H1 (cell line): ENCODE measurements around the gene PTPRR. TPM values are rescaled to one million over a fixed set of nuclear protein-coding genes. Genes with fewer than 3 reads are reported as not detected.

Source experiments
- CTCF ChIA-PET: fragments of 300-600 bp; sonication (Branson Sonifier 250); formaldehyde crosslinking; loops from one replicate; lab custom pipeline; 2021; ENCODE audit not compliant: partially characterized antibody; lab: Charles Lee
- POLR2A ChIA-PET: fragments of 300-600 bp; sonication (Branson Sonifier 250); formaldehyde crosslinking; loops from one replicate; lab custom pipeline; 2021; ENCODE audit warnings: inconsistent platforms; ENCODE audit not compliant: partially characterized antibody; lab: Charles Lee
- DNase-seq, 2 experiments: peaks; one replicate each; pipeline versions ENCODE4 v3.0.0 to v3.0.0-alpha.2; 2010 to 2022; ENCODE audit warnings: low spot score in 2 of 2, low read depth in 1 of 2, mixed read lengths in 1 of 2
- FAIRE-seq: peaks from 2 replicates; lab custom pipeline; 2011; peaks lifted over from hg19 to GRCh38; lab: Jason Lieb, UNC
- H2AFZ ChIP-seq: 2 replicates; pipeline ENCODE4 v1.8.1; 2012; ENCODE audit warnings: low read length, inconsistent platforms
- H2AK5ac ChIP-seq: 2 replicates; pipeline ENCODE4 v1.6.1; 2013; ENCODE audit warnings: low read depth, low read length
- H2BK120ac ChIP-seq: replicated peaks from 2 replicates; pipeline ENCODE3; 2013; ENCODE audit warnings: low read depth, low read length, inconsistent platforms
- H2BK12ac ChIP-seq: 2 replicates; pipeline ENCODE4 v1.6.1; 2013; ENCODE audit warnings: low read depth, low read length
- H2BK15ac ChIP-seq: 2 replicates; pipeline ENCODE4 v1.6.1; 2013; ENCODE audit warnings: low read length
- H2BK20ac ChIP-seq: 2 replicates; pipeline ENCODE4 v1.6.1; 2013; ENCODE audit warnings: low read length
- H2BK5ac ChIP-seq: 2 replicates; pipeline ENCODE4 v1.6.1; 2013; ENCODE audit warnings: low read depth, low read length
- H3K14ac ChIP-seq: 2 replicates; pipeline ENCODE4 v1.6.1; 2013; ENCODE audit warnings: inconsistent platforms; ENCODE audit not compliant: insufficient read length
- H3K18ac ChIP-seq: 2 replicates; pipeline ENCODE4 v1.6.1; 2013; ENCODE audit warnings: low read length; ENCODE audit errors: extremely low read depth
- H3K23ac ChIP-seq: 2 replicates; pipeline ENCODE4 v1.6.1; 2013; ENCODE audit warnings: inconsistent platforms; ENCODE audit not compliant: insufficient read length
- H3K23me2 ChIP-seq: 2 replicates; pipeline ENCODE4 v1.6.1; 2013; ENCODE audit warnings: low read depth, low read length
- H3K27ac ChIP-seq: 2 replicates; pipeline ENCODE4 v1.6.1; 2011; ENCODE audit warnings: low read depth, low read length, inconsistent platforms
- H3K27me3 ChIP-seq, 4 experiments: replicated peaks in 1 of 4; 1 replicate in 1 of 4; 2 replicates in 3 of 4; pipeline versions ENCODE4 v1.6.1 to v1.8.1; 2011 to 2013; ENCODE audit warnings: low read length in 3 of 4, mild to moderate bottlenecking in 3 of 4, inconsistent platforms in 2 of 4, mixed read lengths in 2 of 4, moderate library complexity in 1 of 4; ENCODE audit not compliant: control insufficient read depth in 3 of 4, insufficient read depth in 3 of 4; ENCODE audit errors: extremely low read depth in 1 of 4
- H3K36me3 ChIP-seq, 4 experiments: 2 replicates each; pipeline versions ENCODE4 v1.6.1 to v1.8.1; 2011 to 2013; ENCODE audit warnings: mild to moderate bottlenecking in 4 of 4, low read length in 3 of 4, moderate library complexity in 2 of 4, control low read depth in 1 of 4, inconsistent platforms in 1 of 4; ENCODE audit not compliant: insufficient read depth in 4 of 4, control insufficient read depth in 2 of 4
- H3K4ac ChIP-seq: replicated peaks from 2 replicates; pipeline ENCODE3; 2013; ENCODE audit warnings: low read length, low read depth, mixed read lengths, inconsistent platforms; ENCODE audit not compliant: insufficient read length
- H3K4me1 ChIP-seq, 4 experiments: replicated peaks in 1 of 4; 1 replicate in 1 of 4; 2 replicates in 3 of 4; pipeline versions ENCODE4 v1.6.1 to v1.8.1; 2011 to 2013; ENCODE audit warnings: low read length in 3 of 4, inconsistent platforms in 2 of 4, mixed read lengths in 1 of 4; ENCODE audit not compliant: insufficient read depth in 4 of 4, control insufficient read depth in 3 of 4
- H3K4me2 ChIP-seq, 2 experiments: 2 replicates each; pipeline versions ENCODE4 v1.6.1 to v1.8.1; 2011 to 2013; ENCODE audit warnings: low read depth in 2 of 2, low read length in 2 of 2, control low read depth in 1 of 2, inconsistent platforms in 1 of 2, mild to moderate bottlenecking in 1 of 2; ENCODE audit not compliant: insufficient read depth in 1 of 2
- H3K4me3 ChIP-seq, 4 experiments: fragments of 200-600, 300-600 bp in 1 of 4; sonication (generic), shearing (Covaris generic), sonication (Bioruptor Twin) in 1 of 4; 2 replicates each; pipeline versions ENCODE4 v1.5.1 to v1.8.1; 2011 to 2016; ENCODE audit warnings: low read length in 4 of 4, low read depth in 3 of 4, control low read depth in 2 of 4, inconsistent platforms in 2 of 4, mild to moderate bottlenecking in 2 of 4, mixed read lengths in 1 of 4, moderate library complexity in 1 of 4; ENCODE audit not compliant: insufficient read depth in 2 of 4; ENCODE audit errors: extremely low read depth in 1 of 4
- H3K56ac ChIP-seq: replicated peaks from 2 replicates; pipeline ENCODE3; 2013; ENCODE audit warnings: low read depth, mild to moderate bottlenecking, mixed read lengths, low read length, inconsistent platforms; ENCODE audit not compliant: insufficient read length
- H3K79me1 ChIP-seq: 2 replicates; pipeline ENCODE4 v1.6.1; 2013; ENCODE audit warnings: low read depth, low read length, control low read depth
- H3K79me2 ChIP-seq, 2 experiments: 2 replicates each; pipeline versions ENCODE4 v1.6.1 to v1.8.1; 2012 to 2013; ENCODE audit warnings: low read length in 2 of 2, mild to moderate bottlenecking in 2 of 2, inconsistent platforms in 1 of 2; ENCODE audit not compliant: insufficient read depth in 2 of 2, control insufficient read depth in 1 of 2
- H3K9ac ChIP-seq, 4 experiments: replicated peaks in 1 of 4; 1 replicate in 1 of 4; 2 replicates in 3 of 4; pipeline versions ENCODE4 v1.6.1 to v1.8.1; 2011 to 2013; ENCODE audit warnings: low read depth in 3 of 4, low read length in 3 of 4, control low read depth in 2 of 4, mild to moderate bottlenecking in 2 of 4, moderate library complexity in 2 of 4, inconsistent platforms in 1 of 4; ENCODE audit errors: extremely low read depth in 1 of 4
- H3K9me3 ChIP-seq, 2 experiments: 2 replicates each; pipeline versions ENCODE4 v1.6.1 to v1.8.1; 2012 to 2013; ENCODE audit warnings: mild to moderate bottlenecking in 2 of 2, moderate library complexity in 2 of 2, control low read depth in 1 of 2, inconsistent platforms in 1 of 2, low read depth in 1 of 2, low read length in 1 of 2, mixed read lengths in 1 of 2; ENCODE audit not compliant: insufficient read depth in 2 of 2
- H4K20me1 ChIP-seq, 2 experiments: replicated peaks in 1 of 2; 2 replicates each; pipeline versions ENCODE3 to v1.8.1; 2011 to 2013; ENCODE audit warnings: inconsistent platforms in 2 of 2, low read length in 2 of 2, mild to moderate bottlenecking in 1 of 2; ENCODE audit not compliant: insufficient read depth in 2 of 2, control insufficient read depth in 1 of 2
- H4K5ac ChIP-seq: 2 replicates; pipeline ENCODE4 v1.6.1; 2013; ENCODE audit warnings: low read length, low read depth, mixed read lengths, inconsistent platforms; ENCODE audit not compliant: insufficient read length
- H4K8ac ChIP-seq: 2 replicates; pipeline ENCODE4 v1.8.0; 2013; ENCODE audit warnings: mild to moderate bottlenecking, moderate library complexity, low read length, inconsistent platforms; ENCODE audit not compliant: insufficient read depth; ENCODE audit errors: extremely low read depth
- H4K91ac ChIP-seq: replicated peaks from 2 replicates; pipeline ENCODE3; 2013; ENCODE audit warnings: low read length, mixed read lengths, inconsistent platforms; ENCODE audit not compliant: insufficient read length
- BCL11A ChIP-seq, 2 experiments: IDR thresholded peaks; one replicate each; pipeline ENCODE4 v1.6.1; 2011; ENCODE audit warnings: low read depth in 2 of 2, low read length in 2 of 2, mild to moderate bottlenecking in 2 of 2
- CHD2 ChIP-seq: IDR thresholded peaks from 2 replicates; pipeline ENCODE4 v1.6.1; 2012; ENCODE audit warnings: low read length, improper control_type of control experiment
- EGR1 ChIP-seq: IDR thresholded peaks from 2 replicates; pipeline ENCODE4 v1.6.1; 2011; ENCODE audit warnings: low read depth, low read length, borderline replicate concordance
- EZH2 ChIP-seq: fragments of 200-600 bp; sonication (generic); IDR thresholded peaks from 2 replicates; pipeline ENCODE4 v1.7.1; 2012; ENCODE audit warnings: low read depth, mild to moderate bottlenecking, moderate library complexity, low read length, inconsistent platforms; ENCODE audit not compliant: severe bottlenecking
- HDAC2 ChIP-seq, 2 experiments: fragments of 300-600 bp in 1 of 2; sonication (generic) in 1 of 2; IDR thresholded peaks; 2 replicates each; pipeline ENCODE4 v1.6.1; 2011 to 2012; ENCODE audit warnings: low read depth in 2 of 2, low read length in 2 of 2, mild to moderate bottlenecking in 2 of 2, moderate library complexity in 2 of 2, borderline replicate concordance in 1 of 2, inconsistent platforms in 1 of 2
- HDAC6 ChIP-seq: IDR thresholded peaks from one replicate; pipeline ENCODE4 v1.7.1; 2012; ENCODE audit warnings: low read depth, mild to moderate bottlenecking, inconsistent platforms, low read length, moderate library complexity
- KDM5A ChIP-seq: fragments of 200-600 bp; IDR thresholded peaks from 2 replicates; pipeline ENCODE4 v1.7.1; 2012; ENCODE audit warnings: mild to moderate bottlenecking, low read length, inconsistent platforms, mixed read lengths
- MAFK ChIP-seq: IDR thresholded peaks from 2 replicates; pipeline ENCODE4 v1.6.1; 2012; ENCODE audit warnings: low read depth, mild to moderate bottlenecking, improper control_type of control experiment, low read length
- SIN3A ChIP-seq, 2 experiments: IDR thresholded peaks in 1 of 2; conservative IDR thresholded peaks in 1 of 2; 2 replicates each; pipeline ENCODE4 v1.6.1; 2011 to 2012; ENCODE audit warnings: low read length in 2 of 2, improper control_type of control experiment in 1 of 2, low read depth in 1 of 2, mild to moderate bottlenecking in 1 of 2
- SP2 ChIP-seq: IDR thresholded peaks from 2 replicates; pipeline ENCODE4 v1.6.1; 2012; ENCODE audit warnings: mild to moderate bottlenecking, low read length, inconsistent platforms
- SRF ChIP-seq: IDR thresholded peaks from 2 replicates; pipeline ENCODE4 v1.6.1; 2011; ENCODE audit warnings: mild to moderate bottlenecking, low read depth, low read length, moderate library complexity
- TAF7 ChIP-seq: optimal IDR thresholded peaks from 2 replicates; pipeline ENCODE3; 2011; ENCODE audit warnings: low read depth, mild to moderate bottlenecking, inconsistent platforms, low read length, moderate library complexity, borderline replicate concordance
- TEAD4 ChIP-seq: IDR thresholded peaks from 2 replicates; pipeline ENCODE4 v1.6.1; 2012; ENCODE audit warnings: low read depth, low read length, inconsistent platforms, mixed read lengths
- WGBS, 2 experiments: shearing (Covaris generic) in 1 of 2; methylation state at CpG; one replicate each; pipeline versions ENCODE4 v1.1.6 to v1.1.7; 2013 to 2015; ENCODE audit warnings: low lambda C conversion rate in 2 of 2, mixed read lengths in 2 of 2, inconsistent platforms in 1 of 2, low coverage in 1 of 2, missing lambda C conversion rate in 1 of 2; ENCODE audit not compliant: insufficient replicate concordance in 2 of 2, insufficient coverage in 1 of 2, insufficient read length in 1 of 2; ENCODE audit errors: extremely low coverage in 1 of 2, missing lambda C conversion rate in 1 of 2; 5-methylcytosine and 5-hydroxymethylcytosine counted together
- polyA plus RNA-seq, 7 experiments: library from polyadenylated mRNA; depleted of rRNA in 3 of 7; stranded (reverse) in 5 of 7; unstranded in 2 of 7; fragments of >200 nt in 5 of 7; fragments of 200-250 nt in 2 of 7; gene quantifications; 1 replicate in 5 of 7; 2 replicates in 1 of 7; 4 replicates in 1 of 7; pipeline versions ENCODE4 v1.2.1 to v1.2.3, GENCODE V29; 2011 to 2013; ENCODE audit warnings: missing spikeins in 2 of 7, mixed read lengths in 2 of 7
- total RNA-seq: library from RNA; stranded (reverse); fragmentation: NEBNext Ultra II Directional; extraction: Animal tissue kit (Norgen Biotek cat#: 25700); gene quantifications from 2 replicates; pipeline ENCODE4 v1.2.1, GENCODE V29; 2021
- TF ChIP-seq, protein P1 (sequence below): IDR thresholded peaks from 2 replicates; pipeline ENCODE4 v1.6.1; 2011; ENCODE audit warnings: low read depth, mild to moderate bottlenecking, low read length; ENCODE audit not compliant: insufficient read depth

The PTPRR gene
- total and polyA plus RNA-seq, 2 of the 8 experiments (the other 6 are each of a cell fraction or from before 2014, with no cell fraction given) = 0.07 to 0.35 TPM

DNA sequence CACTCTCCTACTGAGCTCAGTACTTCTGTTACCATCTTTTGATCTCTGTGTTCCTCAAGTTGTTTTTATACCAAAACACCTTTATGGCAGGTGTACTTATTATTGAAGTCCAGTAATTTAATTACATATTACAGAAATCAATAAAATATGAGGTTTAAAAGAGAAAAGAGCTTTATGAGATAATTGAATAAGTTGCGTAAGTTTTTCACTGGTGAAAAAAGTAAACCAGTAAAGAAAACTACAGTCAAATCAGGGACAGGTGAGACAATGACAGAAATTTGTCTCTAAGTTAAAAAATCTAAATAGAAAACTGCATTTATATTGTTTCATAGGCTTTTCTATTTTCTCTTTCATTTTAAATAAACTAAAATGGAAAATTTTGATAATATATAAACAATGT, 254.2 kb downstream of the PTPRR start:
- no peaks in the 10 kb centered on the region for H3K9me3 ChIP-seq
- no peak overlapping the region for H3K4me2 ChIP-seq
- DNase-seq = no peak
- H4K91ac ChIP-seq = no peak overlapping the region
- H3K23ac ChIP-seq = no peak overlapping the region
- H3K79me1 ChIP-seq = no peaks in the 10 kb centered on the region
- POLR2A ChIA-PET = interaction anchor here (1.2 kb wide), 1 partner anchor 14 kb away, joined by 3 read pairs; no protein-coding TSS in a partner anchor
- FAIRE-seq = no peak
- H3K14ac ChIP-seq = no peak overlapping the region
- no peak overlapping the region for H2BK120ac ChIP-seq
- no peaks in the 10 kb centered on the region for H3K79me2 ChIP-seq
- H2BK20ac ChIP-seq = no peak overlapping the region
- H3K4me3 ChIP-seq = no peak overlapping the region
- WGBS, 2 experiments = 91% methylated on average over 1 of the region's 1 CpG; no CpG with 5 or more reads in 1 of the 2 experiments
- H3K4me1 ChIP-seq = peaks cover 0 to 8% (median 7%) of the 10 kb centered on the region in 4 experiments; a peak in 5 of 7 replicates
- H2AFZ ChIP-seq = no peak overlapping the region
- no peaks in the 10 kb centered on the region for H4K20me1 ChIP-seq
- no peak overlapping the region for H3K9ac ChIP-seq
- H2AK5ac ChIP-seq = no peak overlapping the region
- no peak overlapping the region for H3K56ac ChIP-seq
- no peaks in the 10 kb centered on the region for H3K23me2 ChIP-seq
- no peak overlapping the region for H3K18ac ChIP-seq
- no peak overlapping the region for H2BK5ac ChIP-seq
- no peak overlapping the region for H4K8ac ChIP-seq
- no peaks in the 10 kb centered on the region for H3K36me3 ChIP-seq
- H3K27me3 ChIP-seq = no peaks in the 10 kb centered on the region
- no peak overlapping the region for H2BK15ac ChIP-seq
- H3K4ac ChIP-seq = no peak overlapping the region
- H4K5ac ChIP-seq = no peak overlapping the region
- H3K27ac ChIP-seq = no peak overlapping the region
- no peak overlapping the region for H2BK12ac ChIP-seq
- CTCF ChIA-PET = interaction anchor here (0.6 kb wide), 1 partner anchor 787 kb away, joined by 3 read pairs; no protein-coding TSS in a partner anchor
- no peak for TF ChIP-seq BCL11A (IDR thresholded peaks at IDR 0.05; ENCODE audit: low read depth in 2 of 2, low read length in 2 of 2)
- TF ChIP-seq SIN3A (conservative IDR thresholded peaks at IDR 0.05 in 1 of 2, IDR thresholded peaks at IDR 0.05 in 1 of 2; ENCODE audit: low read depth in 1 of 2, low read length in 2 of 2) = no peak
- TF ChIP-seq SP2 = no peak
- TF ChIP-seq SRF = no peak
- no peak for TF ChIP-seq TEAD4
- no peak for TF ChIP-seq EGR1
- TF ChIP-seq, protein P1, sequence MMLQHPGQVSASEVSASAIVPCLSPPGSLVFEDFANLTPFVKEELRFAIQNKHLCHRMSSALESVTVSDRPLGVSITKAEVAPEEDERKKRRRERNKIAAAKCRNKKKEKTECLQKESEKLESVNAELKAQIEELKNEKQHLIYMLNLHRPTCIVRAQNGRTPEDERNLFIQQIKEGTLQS = no peak
- no peak for TF ChIP-seq KDM5A
- TF ChIP-seq MAFK = no peak
- no peak for TF ChIP-seq HDAC2 (IDR thresholded peaks at IDR 0.05; ENCODE audit: borderline replicate concordance in 1 of 2, low read depth in 2 of 2, low read length in 2 of 2)
- no peak for TF ChIP-seq TAF7
- no peak for TF ChIP-seq CHD2
- TF ChIP-seq HDAC6 = no peak
- TF ChIP-seq EZH2 = no peak
